Stimulated activated CD8-positive, alpha-beta memory T cell treated with anti-CD3 and anti-CD28 coated beads, Interleukin-15, amount 100 ng/mL, for 4 hours (primary cell): ENCODE measurements around the gene NCOA3.

Source experiments
- DNase-seq, 2 donors: peaks; one replicate each; pipeline ENCODE4 v3.0.0-alpha.2; 2020; ENCODE audit warnings: low read depth in 2 of 2

NCOA3 gene

GRCh38 chr20:47677635-47678453 lies 176.2 kb downstream of the NCOA3 start:
- peak; percentile 16 to 22 for DNase-seq

DNA sequence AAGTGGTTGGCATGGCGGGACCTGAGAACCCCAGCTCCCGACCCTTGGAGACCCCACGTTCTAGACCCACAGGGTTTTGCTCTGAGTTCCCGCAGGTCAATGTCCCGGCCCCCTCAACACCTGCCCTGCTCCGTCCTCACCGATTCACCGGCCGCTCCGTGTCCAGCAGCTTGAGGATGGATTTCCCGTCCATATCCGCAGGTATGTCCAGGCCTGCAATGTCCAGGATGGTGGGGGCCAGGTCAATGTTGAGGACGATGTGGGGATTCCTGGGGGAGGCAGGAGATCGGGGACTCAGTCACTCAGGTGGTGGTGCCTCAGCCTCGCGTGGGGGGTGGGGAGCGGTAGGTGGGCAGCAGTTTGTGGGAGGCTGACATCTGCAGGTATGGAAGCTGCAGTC lies 176.8 kb downstream of the NCOA3 start:
- no peak for DNase-seq

DNA sequence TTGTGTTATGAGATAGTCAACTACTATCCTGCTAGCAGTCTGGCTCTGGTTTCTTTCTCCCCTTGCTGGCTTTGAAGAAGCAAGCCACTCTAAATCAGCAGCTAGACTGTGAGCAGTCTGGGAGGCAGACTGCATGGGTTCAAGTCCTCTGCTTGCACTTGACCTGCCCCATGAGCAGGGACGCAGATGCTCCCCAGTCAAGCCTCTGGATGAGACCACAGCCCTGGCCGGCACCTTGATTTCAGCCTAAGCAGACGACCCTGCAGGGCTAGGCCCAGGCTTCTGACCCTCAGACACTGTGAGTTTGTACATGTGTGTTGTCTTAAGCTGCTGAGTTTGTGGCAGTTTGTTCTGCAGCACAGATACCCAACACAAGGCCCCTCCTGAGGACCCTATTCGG lies 177.8 kb downstream of the NCOA3 start:
- no peak for DNase-seq

DNA sequence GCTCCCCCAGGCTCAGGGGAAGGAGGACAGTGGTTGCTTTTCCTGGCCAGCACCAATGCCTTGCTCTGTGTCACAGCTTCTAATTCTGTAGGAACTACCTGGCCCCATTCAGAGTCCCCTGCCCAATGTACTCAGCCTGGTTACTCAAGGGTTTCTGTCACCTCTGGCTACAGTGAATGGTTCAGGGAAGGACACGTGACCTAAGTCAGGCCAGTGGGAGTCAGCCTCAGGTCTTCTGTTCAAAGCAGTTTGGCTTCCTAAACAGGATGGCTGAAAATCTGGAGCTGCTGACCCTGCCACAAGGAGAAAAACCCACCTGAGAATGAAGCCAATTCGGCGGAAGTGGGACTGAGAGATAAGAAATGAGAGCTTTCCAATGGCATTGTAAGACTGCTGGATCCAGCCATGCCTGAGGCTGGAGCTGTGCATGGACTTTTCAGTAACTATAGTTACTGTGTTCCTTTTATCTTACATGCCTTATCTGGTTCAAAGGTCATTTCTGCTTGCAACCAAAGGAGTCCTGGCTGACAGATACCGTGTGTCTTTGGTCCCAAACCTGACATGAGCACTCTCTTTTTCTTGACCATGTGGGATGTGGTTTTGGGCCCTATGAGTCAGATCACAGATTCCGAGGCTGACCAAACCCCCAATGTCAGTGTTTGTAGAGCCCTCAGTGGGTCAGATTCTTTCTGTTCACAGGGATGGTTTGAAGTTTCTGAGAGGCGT lies 179.3 kb downstream of the NCOA3 start:
- DNase-seq = no peak

- no peak for DNase-seq
These were observed 180.5 kb downstream of the NCOA3 start for GRCh38 chr20:47682028-47682783.

DNA sequence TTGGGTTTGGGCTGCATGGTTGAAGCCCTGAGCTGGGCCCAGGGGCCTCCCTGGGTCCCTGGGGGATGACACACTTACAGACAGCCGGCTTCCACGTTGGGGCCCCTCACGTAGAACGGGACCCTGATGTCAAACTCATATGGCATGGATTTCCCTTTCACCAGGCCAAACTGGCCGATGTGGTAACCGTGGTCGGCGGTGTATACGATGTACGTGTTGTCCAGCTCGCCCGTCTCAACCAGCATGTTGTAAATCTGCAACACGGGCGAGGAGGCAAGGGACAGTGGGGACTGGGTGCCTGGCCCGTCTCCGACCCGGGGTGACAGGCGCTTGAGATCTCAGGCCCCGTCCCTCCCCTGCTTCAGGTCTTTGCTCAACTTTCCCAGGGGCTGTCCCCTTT lies 181.2 kb downstream of the NCOA3 start:
- no peak for DNase-seq

- DNase-seq = no peak
These were observed 182.8 kb downstream of the NCOA3 start for GRCh38 chr20:47684306-47685080.

DNA sequence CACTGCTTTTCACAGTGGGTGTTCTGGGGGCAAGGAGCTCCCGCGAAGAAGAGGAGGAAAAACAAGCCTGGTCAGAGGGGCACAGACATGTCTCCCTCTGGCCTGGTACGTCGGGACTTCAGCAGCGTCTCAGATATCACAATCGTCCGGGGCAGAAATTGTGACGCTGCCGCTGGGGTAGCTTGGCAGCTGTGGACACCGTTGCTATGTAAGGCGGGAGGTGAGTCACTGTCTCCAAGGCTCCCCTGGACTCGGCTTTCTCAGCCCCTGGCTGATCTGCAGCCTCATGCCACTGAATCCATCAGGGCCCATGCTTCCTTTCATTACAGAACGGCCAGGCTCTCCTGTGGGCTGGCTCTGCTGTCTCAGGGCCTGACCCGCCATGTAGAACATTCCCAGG lies 184.9 kb downstream of the NCOA3 start:
- DNase-seq = no peak

DNA sequence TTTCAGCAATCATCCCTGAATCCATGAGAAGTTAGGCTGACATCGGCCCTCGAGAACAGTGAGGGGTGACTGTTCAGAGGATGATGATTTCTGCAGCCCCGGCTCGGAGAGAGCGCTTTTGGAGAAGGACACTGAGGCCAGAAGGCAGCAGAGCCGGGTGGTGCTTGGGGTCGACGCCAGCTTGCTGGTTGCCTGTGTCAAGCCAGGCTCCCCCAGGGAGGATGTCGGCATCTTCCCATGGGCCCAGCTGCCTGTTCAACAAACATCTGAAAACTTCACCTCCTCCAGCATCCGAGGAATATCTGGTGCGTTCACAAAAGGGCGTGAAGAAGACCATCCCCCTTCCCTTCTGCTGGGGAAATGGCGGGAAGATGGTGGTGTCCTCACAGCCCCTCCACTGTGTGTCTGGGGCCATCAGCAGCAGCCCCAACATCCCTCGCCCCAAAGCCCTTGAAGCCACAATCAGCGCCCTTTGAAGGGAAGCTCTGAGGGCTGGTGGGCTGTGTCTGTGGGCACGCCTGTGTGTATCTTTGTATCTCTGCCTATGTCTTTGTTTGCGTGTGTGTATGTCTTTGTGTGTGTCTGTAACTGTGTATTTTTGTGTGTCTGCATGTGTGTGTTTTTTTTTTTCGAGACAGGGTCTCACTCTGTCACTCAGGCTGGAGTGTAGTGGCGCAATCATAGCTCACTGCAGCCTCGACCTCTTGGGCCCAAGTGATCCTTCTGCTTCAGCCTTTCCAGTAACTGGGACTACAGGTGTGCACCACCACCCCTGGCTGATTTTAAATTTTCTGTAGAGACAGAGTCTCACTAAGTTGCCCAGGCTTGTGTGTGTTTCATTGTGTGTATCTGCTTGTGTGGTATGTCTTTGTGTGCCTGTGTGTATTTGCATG lies 185.7 kb downstream of the NCOA3 start:
- DNase-seq = no peak

DNA sequence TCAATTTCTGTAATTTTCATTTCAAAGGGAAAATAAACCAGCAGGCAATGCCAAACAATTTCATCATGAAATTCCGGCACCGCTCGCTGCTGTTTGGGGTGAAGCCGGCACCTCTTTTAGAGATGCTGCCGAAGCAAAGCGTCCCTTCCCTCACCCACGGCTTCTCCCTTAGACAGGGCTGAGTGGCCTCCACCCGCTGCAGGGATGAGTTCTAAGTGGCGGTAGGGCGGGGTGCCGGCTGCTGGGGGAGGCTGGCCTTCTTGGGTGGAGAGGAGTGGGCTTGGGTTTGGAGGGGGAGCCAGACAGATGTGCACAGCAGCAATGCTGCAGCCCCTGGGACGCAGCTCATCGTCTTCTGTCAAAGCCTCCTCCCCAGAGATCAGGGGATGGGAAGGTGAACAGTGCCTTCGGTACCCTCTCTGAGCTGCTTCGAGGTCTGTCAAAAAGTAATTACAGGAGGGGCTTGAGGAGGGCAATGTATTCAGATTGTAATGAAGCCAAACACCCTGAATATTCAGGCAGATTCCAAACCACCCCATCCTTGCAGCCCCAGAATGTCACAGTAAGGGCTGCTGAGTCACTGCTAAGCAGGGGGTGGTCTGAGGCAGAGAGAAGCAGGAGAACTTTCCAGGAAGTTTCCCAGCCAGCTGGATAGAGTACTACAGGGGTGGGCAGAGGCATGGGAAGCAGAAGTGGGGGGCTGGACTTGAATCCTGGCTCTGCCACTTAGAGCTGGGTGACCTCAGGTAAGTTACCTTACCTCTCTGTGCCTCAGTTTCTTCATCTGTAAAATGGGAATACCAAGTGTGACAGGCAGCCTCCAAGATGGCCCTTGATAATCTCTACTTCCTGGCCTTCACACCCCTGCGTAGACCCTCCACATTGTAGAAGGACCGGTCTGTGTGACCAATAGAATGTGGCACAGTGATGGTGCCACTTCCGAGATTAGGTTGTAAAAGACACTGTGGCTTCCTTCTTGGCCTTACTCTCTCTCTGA lies 187.0 kb downstream of the NCOA3 start:
- DNase-seq = no peak

GRCh38 chr20:47689731-47690130 lies 188.0 kb downstream of the NCOA3 start:
- no peak for DNase-seq

GRCh38 chr20:47691625-47692024 lies 189.9 kb downstream of the NCOA3 start:
- no peak for DNase-seq

GRCh38 chr20:47694021-47694818 lies 192.5 kb downstream of the NCOA3 start:
- DNase-seq = no peak

DNA sequence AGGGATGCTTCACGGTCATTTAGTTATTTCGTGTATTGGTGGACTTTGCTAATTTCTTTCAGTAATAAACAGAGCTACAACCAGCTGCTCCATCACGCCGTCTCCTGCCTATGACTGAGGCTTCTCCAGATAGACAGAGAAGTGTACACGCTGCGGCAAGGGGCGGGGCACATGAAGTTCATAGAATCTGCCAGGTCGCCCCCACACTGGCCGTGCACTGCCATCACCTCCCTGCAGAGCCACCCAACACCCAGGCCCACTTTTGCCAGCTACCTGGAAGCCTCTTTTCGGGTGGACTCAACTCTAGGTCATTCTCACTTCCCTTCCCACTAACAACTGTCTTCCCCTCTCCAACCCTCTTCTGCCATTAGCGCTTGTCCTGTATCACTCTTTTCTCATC lies 195.2 kb downstream of the NCOA3 start:
- DNase-seq = no peak

DNA sequence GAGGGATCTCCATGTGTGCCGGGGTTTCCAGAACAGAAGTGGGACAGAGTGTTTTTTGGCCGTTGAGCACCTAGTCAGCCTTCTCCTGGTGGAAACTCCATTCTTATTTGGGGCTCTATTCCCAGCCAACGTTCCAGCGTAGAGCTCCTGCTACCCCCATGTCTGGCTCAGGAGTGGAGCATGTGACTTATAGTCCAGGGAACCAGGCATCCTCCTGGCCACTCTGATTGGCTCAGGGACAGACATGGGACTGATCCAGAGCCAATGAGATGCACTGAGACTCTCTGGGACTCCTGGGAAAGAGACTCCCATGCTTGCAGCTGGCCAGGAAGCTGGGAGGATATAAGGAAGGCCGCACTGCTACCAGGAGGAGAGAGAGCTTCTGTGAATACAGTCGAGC lies 196.5 kb downstream of the NCOA3 start:
- no peak for DNase-seq

DNA sequence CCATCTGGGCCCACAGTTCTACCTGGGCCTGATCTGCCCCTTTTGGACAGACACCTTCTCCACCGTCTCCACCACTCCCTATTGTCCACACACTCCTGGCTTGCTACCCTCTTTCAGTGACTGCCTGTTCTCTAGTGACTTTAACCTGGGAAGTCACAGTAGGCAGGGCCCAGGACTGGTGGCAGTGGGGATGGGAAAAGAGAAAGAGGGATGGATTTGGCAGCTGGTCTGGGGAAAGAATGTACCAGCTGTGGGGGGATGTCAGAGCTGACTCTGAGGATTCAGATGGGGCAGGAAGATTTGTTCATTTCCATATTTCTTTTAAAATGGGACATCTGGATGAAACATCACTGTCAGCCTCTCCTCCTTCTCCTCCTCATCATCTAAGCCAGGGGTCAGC lies 198.1 kb downstream of the NCOA3 start:
- no peak for DNase-seq

DNA sequence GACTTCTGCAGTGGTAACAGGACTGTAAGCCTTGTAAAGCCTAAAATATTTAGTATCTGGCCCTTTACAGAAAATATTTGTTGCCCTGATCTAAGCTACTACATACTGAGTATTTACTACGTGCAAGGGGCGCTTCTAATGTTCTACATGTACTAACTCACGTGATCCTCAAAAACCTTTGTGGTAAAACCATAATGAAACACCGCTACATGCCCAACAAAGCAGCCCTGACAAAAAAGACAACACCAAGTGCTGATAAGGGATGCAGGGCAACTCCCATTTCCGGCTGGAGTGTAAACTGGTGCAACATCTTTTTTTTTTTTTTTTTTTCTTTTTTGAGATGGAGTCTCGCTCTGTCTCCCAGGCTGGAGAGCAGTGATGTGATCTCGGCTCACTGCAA lies 198.6 kb downstream of the NCOA3 start:
- DNase-seq = no peak

GRCh38 chr20:47701612-47702011 lies 199.9 kb downstream of the NCOA3 start:
- DNase-seq = no peak

DNA sequence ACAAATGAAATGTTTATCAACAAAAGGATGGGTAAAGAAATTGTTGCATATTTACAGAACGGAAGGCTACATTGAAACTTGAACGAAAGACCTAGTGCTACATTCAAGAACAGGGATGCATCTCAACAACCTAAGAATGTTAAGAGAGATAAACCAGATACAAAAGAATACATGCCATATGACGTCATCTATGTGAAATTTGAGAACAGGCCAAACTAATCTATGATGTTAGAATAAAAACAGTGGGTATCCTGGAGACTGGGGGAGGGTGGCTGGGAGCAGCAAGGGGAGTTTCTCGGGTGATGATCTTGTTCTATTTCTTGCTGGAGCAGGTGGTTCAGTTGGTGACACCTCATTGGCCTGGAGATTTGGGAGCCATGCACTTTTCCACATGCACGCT lies 202.1 kb downstream of the NCOA3 start:
- DNase-seq = no peak
